ENCODE results near the gene SORCS2. TPM values are rescaled to one million over a fixed set of nuclear protein-coding genes. Genes with fewer than 3 reads are reported as not detected.

SORCS2 gene
- total RNA-seq, 2 experiments from 2014 or later = 0.07 TPM

DNA sequence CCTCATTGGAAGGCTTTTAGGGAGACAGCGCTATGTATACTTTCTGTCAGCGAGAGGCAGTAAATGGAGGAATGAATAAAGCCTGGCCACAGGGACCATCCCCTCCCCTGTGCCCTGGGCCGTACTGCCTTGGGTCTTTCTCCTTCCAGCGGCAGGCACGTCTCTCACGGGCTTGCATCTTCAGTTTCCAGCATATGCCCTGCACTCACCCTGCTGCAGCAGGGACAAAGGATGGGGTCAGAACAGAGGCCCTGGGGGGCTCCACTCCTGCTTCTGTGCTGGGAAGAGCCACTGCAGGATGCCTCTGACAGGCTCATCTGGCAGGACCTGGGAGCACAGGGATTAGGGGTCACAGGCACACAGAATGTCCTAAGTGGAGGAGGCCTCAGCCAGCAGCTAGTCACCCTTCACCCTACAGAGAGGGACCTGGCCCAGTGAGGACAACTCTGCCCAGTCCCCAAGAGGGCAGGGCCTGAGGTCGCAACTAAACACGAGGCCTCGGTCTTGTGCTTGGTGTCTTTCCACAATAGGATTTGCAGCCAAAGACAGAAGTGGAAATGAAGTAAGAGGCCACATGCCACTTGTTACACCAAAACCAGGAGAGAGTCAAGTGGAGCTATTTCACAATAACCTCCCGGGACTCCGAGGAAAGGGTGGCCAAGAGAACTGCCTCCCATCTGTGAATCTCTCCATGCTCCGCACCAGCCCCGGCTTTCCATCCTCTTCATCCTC, 596.5 kb downstream of the SORCS2 start:
- POLR2A ChIA-PET = no interaction called here
- CTCF ChIA-PET = no interaction called here
- intact Hi-C loops (cut with micrococcal nuclease) = no loop called here
- DNase-seq = no peak
- Mint-ChIP-seq H3K27me3 (no peaks in the 10 kb centered on the region), H3K27ac (no peak overlapping the region), H3K4me3 (no peak overlapping the region), H3K9me3 (no peaks in the 10 kb centered on the region), H3K4me1 (ENCODE audit: low read depth) (peaks cover 39% of the 10 kb centered on the region), H3K36me3 (peaks cover 39% of the 10 kb centered on the region)

DNA sequence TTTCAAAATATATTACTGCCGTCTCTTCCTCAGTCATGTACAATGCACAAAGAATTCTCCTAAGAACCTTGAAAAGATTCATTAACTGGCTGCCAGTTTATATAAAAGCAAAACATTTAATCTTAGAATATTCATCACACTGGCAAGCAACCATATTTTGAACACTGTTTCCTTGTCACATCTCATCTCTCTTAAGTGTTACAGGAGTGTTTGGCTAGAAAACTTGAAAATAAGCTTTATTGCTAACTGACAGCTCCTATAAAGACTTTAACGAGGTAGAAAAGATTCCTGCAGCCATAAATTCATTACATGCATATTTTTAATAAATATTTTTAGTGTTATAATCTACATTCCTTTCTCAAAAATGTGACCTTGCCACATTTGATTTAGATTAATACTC, 597.7 kb downstream of the SORCS2 start:
- Mint-ChIP-seq H3K27ac (no peak overlapping the region), H3K27me3 (no peaks in the 10 kb centered on the region), H3K9me3 (no peaks in the 10 kb centered on the region), H3K4me3 (no peak overlapping the region), H3K36me3 (peaks cover 35% of the 10 kb centered on the region), H3K4me1 (ENCODE audit: low read depth) (peaks cover 28% of the 10 kb centered on the region)
- CTCF ChIA-PET = interaction anchor here (0.9 to 1.2 kb wide), 2 partner anchors 12 to 19 kb away, joined by 3 to 5 read pairs; no protein-coding TSS in a partner anchor
- intact Hi-C loops (cut with micrococcal nuclease) = no loop called here
- no peak for DNase-seq
- POLR2A ChIA-PET = no interaction called here

DNA sequence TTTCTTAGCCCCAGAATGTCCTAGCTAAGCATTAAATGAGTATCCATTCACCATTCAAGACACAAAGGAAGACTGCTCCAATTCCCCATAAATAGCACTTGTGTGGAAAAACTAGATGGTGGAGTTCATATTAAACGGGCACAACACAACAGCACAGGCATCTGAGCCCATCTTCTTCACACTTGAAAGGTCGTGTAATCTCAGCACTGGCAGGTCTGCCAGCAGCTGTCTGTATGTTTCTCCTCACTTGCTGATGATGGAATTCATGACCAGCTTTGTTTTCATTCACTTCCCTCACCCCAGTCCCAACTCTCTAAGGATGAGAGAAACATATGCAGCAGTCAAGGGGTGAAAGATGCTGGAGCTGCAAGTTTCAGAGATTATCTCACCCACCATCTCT, 598.7 kb downstream of the SORCS2 start:
- Mint-ChIP-seq H3K27ac (no peak overlapping the region), H3K4me1 (ENCODE audit: low read depth) (peaks cover 18% of the 10 kb centered on the region), H3K4me3 (no peak overlapping the region), H3K27me3 (no peaks in the 10 kb centered on the region), H3K36me3 (peaks cover 27% of the 10 kb centered on the region), H3K9me3 (no peaks in the 10 kb centered on the region)
- POLR2A ChIA-PET = no interaction called here
- DNase-seq = no peak
- CTCF ChIA-PET = interaction anchor here (0.9 to 1.2 kb wide), 4 partner anchors 11 to 197 kb away, joined by 3 to 5 read pairs (median 4); no protein-coding TSS in a partner anchor
- intact Hi-C loops (cut with micrococcal nuclease) = no loop called here

Small RNA genes lying within 50 kb of the gene (microRNA-seq; reads per million reads assigned to microRNA genes)
- gene MIR4274 (ENCODE audit: borderline microRNAs expressed, borderline number of aligned reads, borderline replicate concordance) (not detected), gene MIR4798 (ENCODE audit: borderline microRNAs expressed, borderline number of aligned reads, borderline replicate concordance) (not detected)

Other genes with a start within 250 kb of the SORCS2 start
- gene TADA2B, start 149.2 kb upstream of the SORCS2 start, total RNA-seq = 10 to 100 TPM; 10.8 to 11.5 TPM
- 10 to 100 TPM; 63.8 to 68.7 TPM for gene GRPEL1, start 124.5 kb upstream of the SORCS2 start, total RNA-seq
- gene PSAPL1, start 242.4 kb downstream of the SORCS2 start, total RNA-seq = not detected

All from activated CD4-positive, alpha-beta memory T cell treated with anti-CD3 and anti-CD28 coated beads for 36 hours (primary cell).